Measurements from ENCODE around the gene SOX9.

The SOX9 gene

DNA sequence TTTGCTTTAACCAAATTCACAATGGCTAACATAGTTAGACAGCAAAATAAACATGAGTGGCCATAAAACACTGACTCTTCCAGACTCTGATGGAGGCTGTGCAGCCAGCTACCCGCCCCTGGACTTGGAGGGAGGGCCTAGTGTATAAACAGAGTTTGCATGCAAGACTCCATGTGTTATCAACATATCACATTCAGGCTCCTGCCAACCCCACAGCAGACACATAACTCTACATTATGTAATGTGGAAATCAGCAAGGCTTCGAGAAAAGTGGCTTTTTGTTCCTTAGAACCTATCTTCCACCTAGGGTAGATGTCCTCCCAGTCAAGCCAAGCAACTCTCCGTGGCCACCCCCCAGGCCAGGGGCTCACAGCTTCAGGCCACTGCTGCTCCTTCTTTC lies 19.3 kb upstream of the SOX9 start:
- ATAC-seq = no peak
- TF ChIP-seq ZNF8 (CRISPR knock-in tag; IDR thresholded peaks at IDR 0.05) = no peak
- TF ChIP-seq, protein P1, sequence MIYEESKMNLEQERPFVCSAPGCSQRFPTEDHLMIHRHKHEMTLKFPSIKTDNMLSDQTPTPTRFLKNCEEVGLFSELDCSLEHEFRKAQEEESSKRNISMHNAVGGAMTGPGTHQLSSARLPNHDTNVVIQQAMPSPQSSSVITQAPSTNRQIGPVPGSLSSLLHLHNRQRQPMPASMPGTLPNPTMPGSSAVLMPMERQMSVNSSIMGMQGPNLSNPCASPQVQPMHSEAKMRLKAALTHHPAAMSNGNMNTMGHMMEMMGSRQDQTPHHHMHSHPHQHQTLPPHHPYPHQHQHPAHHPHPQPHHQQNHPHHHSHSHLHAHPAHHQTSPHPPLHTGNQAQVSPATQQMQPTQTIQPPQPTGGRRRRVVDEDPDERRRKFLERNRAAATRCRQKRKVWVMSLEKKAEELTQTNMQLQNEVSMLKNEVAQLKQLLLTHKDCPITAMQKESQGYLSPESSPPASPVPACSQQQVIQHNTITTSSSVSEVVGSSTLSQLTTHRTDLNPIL (CRISPR knock-in tag; IDR thresholded peaks at IDR 0.05; ENCODE audit: low read depth) = no peak
- TF ChIP-seq TOX (CRISPR knock-in tag; IDR thresholded peaks at IDR 0.05; ENCODE audit: borderline replicate concordance) = no peak
- TF ChIP-seq, protein P2, sequence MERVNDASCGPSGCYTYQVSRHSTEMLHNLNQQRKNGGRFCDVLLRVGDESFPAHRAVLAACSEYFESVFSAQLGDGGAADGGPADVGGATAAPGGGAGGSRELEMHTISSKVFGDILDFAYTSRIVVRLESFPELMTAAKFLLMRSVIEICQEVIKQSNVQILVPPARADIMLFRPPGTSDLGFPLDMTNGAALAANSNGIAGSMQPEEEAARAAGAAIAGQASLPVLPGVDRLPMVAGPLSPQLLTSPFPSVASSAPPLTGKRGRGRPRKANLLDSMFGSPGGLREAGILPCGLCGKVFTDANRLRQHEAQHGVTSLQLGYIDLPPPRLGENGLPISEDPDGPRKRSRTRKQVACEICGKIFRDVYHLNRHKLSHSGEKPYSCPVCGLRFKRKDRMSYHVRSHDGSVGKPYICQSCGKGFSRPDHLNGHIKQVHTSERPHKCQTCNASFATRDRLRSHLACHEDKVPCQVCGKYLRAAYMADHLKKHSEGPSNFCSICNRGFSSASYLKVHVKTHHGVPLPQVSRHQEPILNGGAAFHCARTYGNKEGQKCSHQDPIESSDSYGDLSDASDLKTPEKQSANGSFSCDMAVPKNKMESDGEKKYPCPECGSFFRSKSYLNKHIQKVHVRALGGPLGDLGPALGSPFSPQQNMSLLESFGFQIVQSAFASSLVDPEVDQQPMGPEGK (CRISPR knock-in tag; IDR thresholded peaks at IDR 0.05; ENCODE audit: borderline replicate concordance) = no peak
- no peak for TF ChIP-seq RARB (CRISPR knock-in tag; IDR thresholded peaks at IDR 0.05)
- TF ChIP-seq TCF4 (CRISPR knock-in tag; IDR thresholded peaks at IDR 0.05; ENCODE audit: borderline replicate concordance) = no peak

DNA sequence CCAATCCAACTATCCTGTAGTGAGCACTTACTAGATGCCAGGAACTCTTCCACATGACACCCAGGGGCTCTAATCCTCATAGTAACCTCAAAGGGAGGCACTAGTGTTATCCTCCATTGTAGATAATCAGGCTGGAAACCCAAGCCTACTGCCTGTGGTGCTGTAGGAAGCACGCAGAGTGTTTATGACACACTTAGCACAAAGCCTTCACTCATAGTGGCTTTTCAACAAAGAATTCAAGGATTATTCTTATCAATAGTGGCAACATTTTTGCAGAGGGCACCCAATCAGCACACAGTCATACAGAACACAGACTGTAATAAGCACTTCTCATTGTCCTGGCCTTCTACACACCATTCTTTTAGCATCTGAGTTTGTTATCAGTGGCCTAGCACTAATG lies 18.5 kb upstream of the SOX9 start:
- TF ChIP-seq SNAI2 (CRISPR knock-in tag; IDR thresholded peaks at IDR 0.05) (no peak), ESRRG (CRISPR knock-in tag; IDR thresholded peaks at IDR 0.05) (no peak), ISL1 (CRISPR knock-in tag; IDR thresholded peaks at IDR 0.05) (no peak), ZNF70 (CRISPR knock-in tag; IDR thresholded peaks at IDR 0.05) (no peak), PPARA (CRISPR knock-in tag; IDR thresholded peaks at IDR 0.05; ENCODE audit: borderline replicate concordance) (no peak), TOX (CRISPR knock-in tag; IDR thresholded peaks at IDR 0.05; ENCODE audit: borderline replicate concordance) (no peak), ZFP3 (CRISPR knock-in tag; IDR thresholded peaks at IDR 0.05) (no peak)
- TF ChIP-seq, protein P3, sequence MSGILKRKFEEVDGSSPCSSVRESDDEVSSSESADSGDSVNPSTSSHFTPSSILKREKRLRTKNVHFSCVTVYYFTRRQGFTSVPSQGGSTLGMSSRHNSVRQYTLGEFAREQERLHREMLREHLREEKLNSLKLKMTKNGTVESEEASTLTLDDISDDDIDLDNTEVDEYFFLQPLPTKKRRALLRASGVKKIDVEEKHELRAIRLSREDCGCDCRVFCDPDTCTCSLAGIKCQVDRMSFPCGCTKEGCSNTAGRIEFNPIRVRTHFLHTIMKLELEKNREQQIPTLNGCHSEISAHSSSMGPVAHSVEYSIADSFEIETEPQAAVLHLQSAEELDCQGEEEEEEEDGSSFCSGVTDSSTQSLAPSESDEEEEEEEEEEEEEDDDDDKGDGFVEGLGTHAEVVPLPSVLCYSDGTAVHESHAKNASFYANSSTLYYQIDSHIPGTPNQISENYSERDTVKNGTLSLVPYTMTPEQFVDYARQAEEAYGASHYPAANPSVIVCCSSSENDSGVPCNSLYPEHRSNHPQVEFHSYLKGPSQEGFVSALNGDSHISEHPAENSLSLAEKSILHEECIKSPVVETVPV (CRISPR knock-in tag; IDR thresholded peaks at IDR 0.05) = no peak
- TF ChIP-seq, protein P1 (CRISPR knock-in tag; IDR thresholded peaks at IDR 0.05; ENCODE audit: low read depth) = no peak
- no peak for ATAC-seq

DNA sequence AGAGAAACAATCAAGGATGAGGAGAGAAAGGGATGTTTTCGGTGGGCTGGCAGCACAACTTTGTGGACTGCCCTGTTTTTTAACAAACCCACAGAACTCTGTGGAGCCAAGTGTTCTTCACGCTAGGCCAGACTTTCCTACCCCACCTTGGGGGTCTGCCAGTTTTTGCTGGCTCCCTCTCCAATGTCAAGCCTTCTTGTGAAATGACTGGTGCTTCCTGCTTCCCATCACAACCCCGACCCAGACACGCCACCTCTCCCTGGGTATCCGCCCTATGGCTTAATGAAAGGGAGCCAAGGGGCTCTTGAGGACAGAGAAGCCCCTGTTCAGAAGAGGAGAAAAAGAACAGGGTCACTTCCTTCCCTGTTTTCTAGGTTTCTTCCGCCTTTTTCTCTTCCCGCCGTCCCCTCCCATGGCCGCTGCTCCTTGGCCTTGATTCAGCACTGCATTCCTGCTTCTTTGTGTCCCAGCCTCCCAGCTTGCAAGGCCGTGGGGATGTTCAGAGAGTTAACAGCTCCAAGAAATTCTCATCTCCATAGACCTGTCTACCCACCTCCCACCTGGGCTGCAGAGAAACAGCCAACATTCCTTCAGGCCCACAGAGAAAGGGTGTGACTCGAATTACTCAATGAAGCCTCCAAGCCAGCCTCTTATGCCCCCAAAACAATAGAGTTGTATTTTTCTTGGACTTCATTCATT lies 16.5 kb upstream of the SOX9 start:
- no peak for ATAC-seq
- TF ChIP-seq BACH2 (CRISPR knock-in tag; IDR thresholded peaks at IDR 0.05; ENCODE audit: borderline replicate concordance) = no peak
- no peak for TF ChIP-seq ZNF565 (CRISPR knock-in tag; conservative IDR thresholded peaks at IDR 0.05; ENCODE audit: low read depth)
- TF ChIP-seq ZFP3 (CRISPR knock-in tag; IDR thresholded peaks at IDR 0.05) = no peak
- TF ChIP-seq ARNTL (CRISPR knock-in tag; IDR thresholded peaks at IDR 0.05; ENCODE audit: borderline replicate concordance, low read depth) = no peak
- TF ChIP-seq TOX (CRISPR knock-in tag; IDR thresholded peaks at IDR 0.05; ENCODE audit: borderline replicate concordance) = no peak
- no peak for TF ChIP-seq RARB (CRISPR knock-in tag; IDR thresholded peaks at IDR 0.05)
- TF ChIP-seq TCF4 (CRISPR knock-in tag; IDR thresholded peaks at IDR 0.05; ENCODE audit: borderline replicate concordance) = no peak
- TF ChIP-seq, protein P4, sequence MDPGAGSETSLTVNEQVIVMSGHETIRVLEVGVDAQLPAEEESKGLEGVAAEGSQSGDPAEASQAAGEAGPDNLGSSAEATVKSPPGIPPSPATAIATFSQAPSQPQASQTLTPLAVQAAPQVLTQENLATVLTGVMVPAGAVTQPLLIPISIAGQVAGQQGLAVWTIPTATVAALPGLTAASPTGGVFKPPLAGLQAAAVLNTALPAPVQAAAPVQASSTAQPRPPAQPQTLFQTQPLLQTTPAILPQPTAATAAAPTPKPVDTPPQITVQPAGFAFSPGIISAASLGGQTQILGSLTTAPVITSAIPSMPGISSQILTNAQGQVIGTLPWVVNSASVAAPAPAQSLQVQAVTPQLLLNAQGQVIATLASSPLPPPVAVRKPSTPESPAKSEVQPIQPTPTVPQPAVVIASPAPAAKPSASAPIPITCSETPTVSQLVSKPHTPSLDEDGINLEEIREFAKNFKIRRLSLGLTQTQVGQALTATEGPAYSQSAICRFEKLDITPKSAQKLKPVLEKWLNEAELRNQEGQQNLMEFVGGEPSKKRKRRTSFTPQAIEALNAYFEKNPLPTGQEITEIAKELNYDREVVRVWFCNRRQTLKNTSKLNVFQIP (CRISPR knock-in tag; IDR thresholded peaks at IDR 0.05; ENCODE audit: borderline replicate concordance, low read depth) = no peak
- TF ChIP-seq, protein P2 (CRISPR knock-in tag; IDR thresholded peaks at IDR 0.05; ENCODE audit: borderline replicate concordance) = no peak
- no peak for TF ChIP-seq GLIS3 (CRISPR knock-in tag; IDR thresholded peaks at IDR 0.05)
- TF ChIP-seq SNAI2 (CRISPR knock-in tag; IDR thresholded peaks at IDR 0.05) = no peak
- no peak for TF ChIP-seq CSDC2 (CRISPR knock-in tag; IDR thresholded peaks at IDR 0.05)
- TF ChIP-seq ZC3H10 (CRISPR knock-in tag; IDR thresholded peaks at IDR 0.05) = no peak
- TF ChIP-seq, protein P5, sequence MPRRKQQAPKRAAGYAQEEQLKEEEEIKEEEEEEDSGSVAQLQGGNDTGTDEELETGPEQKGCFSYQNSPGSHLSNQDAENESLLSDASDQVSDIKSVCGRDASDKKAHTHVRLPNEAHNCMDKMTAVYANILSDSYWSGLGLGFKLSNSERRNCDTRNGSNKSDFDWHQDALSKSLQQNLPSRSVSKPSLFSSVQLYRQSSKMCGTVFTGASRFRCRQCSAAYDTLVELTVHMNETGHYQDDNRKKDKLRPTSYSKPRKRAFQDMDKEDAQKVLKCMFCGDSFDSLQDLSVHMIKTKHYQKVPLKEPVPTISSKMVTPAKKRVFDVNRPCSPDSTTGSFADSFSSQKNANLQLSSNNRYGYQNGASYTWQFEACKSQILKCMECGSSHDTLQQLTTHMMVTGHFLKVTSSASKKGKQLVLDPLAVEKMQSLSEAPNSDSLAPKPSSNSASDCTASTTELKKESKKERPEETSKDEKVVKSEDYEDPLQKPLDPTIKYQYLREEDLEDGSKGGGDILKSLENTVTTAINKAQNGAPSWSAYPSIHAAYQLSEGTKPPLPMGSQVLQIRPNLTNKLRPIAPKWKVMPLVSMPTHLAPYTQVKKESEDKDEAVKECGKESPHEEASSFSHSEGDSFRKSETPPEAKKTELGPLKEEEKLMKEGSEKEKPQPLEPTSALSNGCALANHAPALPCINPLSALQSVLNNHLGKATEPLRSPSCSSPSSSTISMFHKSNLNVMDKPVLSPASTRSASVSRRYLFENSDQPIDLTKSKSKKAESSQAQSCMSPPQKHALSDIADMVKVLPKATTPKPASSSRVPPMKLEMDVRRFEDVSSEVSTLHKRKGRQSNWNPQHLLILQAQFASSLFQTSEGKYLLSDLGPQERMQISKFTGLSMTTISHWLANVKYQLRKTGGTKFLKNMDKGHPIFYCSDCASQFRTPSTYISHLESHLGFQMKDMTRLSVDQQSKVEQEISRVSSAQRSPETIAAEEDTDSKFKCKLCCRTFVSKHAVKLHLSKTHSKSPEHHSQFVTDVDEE (CRISPR knock-in tag; IDR thresholded peaks at IDR 0.05) = no peak
- TF ChIP-seq, protein P3 (CRISPR knock-in tag; IDR thresholded peaks at IDR 0.05) = no peak
- no peak for TF ChIP-seq ZNF70 (CRISPR knock-in tag; IDR thresholded peaks at IDR 0.05)
- TF ChIP-seq ESRRG (CRISPR knock-in tag; IDR thresholded peaks at IDR 0.05) = no peak

All from SK-N-SH treated with all-trans-retinoic acid at 6 μM for 48 hours (cell line).